Endometrium (tissue), 2 donors: ENCODE results near the gene ASCC3.
"Not testable (repeated sequence)": the region's sequence is repeated elsewhere in the genome, so short reads cannot be mapped to it uniquely, and the experiment has no call there.

Source experiments
- FAIRE-seq: peaks from 2 replicates; lab custom pipeline; 2012; peaks lifted over from hg19 to GRCh38; lab: Jason Lieb, UNC
- donor health status: control.
- donor health status: control.

ASCC3 gene

DNA sequence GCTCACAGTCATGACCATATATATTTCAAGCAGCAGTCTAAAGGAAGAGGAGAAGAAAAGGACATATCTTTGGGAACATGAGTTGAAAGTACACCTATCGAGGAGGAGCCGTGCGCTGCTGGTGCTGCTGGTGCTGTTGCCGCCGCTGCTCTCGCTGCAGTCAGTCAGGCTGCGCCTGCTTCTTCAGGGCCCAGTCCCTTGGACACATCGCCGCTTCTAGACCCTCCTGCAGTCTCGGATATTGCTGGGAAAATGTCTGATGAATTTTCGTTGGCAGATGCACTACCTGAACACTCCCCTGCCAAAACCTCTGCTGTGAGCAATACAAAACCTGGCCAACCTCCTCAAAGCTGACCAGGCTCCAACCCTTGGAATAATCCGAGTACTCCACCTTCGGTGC lies 8.2 kb upstream of the ASCC3 start:
- FAIRE-seq: no peak

DNA sequence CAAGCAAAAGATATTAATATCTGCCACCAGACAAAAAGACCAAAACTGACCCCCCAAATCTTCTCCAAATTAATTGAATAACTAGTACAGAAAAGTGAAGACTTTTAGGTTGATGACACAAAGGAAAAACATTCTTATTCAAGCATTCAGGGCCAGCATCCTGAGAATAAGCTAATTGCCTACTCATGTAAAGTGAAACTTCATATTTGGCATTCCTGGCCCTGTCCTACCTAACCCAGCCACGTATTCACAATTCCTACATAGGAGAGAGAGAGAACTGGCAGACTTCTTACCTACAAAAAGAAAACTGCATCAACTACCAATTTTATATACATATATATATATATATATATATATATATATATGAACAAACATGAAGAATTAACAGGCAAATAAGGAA lies 4.9 kb upstream of the ASCC3 start:
- no peak for FAIRE-seq

DNA sequence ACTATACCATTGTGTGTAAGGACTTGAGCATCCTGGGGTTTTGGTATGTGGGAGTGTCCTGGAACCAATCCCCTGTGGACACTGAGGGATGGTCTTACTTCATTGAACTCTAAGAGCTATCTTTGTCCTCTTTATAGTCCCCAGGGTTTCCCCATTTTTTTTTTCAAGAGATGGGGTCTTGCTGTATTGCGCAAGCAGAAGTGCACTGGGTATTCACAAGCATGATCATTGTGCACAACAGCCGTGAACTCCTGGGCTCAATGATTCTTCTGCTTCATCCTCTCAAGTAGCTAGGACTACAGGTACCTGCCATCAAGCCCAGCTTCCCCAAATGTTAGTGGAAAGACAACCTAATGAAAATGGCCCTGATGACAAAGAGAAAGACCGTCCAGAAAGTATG lies 2.2 kb upstream of the ASCC3 start:
- FAIRE-seq: no peak

DNA sequence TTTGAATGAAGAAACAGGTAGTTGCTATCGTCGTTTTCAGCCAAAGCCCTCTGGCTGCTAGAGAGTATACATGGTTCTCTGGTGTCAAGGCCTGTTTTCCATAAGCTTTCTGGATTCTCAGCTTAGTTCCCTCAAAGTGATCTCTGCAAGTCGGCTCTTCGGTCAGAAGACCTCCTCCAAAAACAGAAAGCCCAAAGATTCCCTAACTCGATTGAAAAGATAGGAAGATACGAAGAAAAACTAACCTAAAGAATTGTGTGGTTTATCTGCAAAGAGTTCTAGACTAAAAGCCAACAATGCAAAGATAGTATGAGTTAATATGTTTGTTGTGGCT lies 545 bp upstream of the ASCC3 start:
- FAIRE-seq: no peak

DNA sequence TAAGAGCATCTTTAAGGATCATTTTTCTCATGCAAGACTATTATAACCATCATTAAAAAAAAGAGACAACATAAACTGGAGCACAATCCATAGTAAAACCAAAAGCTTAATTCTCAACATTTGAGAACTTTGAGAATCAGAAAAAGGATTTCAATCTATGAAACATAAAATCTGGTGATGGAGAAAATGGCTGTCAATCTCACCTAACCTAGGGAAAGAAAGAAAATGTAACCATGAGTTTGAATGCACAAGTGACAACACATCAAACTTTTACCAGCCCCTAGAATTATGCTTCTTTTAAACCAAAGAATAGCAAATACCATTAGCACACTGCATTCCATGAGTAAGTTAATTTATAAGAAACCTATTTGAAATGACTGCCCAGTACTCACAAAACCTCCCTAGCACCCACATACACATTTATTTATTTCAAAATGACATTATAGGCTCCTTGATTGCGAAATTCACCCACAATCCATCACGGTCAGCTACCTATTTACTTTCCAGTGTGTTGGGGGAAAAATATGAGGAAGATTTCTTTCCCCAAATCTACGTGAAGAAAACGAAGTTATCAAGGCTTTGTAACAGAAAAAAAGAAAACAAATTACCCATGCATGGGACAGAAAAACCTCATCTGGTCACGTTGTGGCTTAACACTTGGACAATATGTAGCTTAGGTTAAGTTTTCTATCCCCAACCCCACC lies 828 bp downstream of the ASCC3 start:
- no peak for FAIRE-seq

DNA sequence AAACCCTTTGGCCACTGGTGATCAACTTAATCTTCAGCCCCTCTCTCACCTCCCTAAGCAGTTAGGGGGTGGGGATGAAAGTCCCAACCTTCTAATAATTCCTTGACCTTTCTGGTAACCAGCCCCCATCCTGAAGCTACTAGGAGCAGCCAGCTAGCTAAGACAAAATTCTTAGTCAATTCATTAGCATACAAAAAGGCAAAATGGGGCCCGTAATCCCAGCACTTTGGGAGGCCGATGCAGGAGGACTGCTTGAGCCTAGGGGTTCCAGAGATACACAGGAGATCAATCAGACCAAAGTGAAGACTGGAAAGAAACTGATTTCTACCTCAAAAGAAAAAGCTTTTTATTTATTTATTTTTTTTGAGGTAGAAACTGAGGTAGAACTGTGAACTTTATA lies 1.8 kb downstream of the ASCC3 start:
- no peak for FAIRE-seq

DNA sequence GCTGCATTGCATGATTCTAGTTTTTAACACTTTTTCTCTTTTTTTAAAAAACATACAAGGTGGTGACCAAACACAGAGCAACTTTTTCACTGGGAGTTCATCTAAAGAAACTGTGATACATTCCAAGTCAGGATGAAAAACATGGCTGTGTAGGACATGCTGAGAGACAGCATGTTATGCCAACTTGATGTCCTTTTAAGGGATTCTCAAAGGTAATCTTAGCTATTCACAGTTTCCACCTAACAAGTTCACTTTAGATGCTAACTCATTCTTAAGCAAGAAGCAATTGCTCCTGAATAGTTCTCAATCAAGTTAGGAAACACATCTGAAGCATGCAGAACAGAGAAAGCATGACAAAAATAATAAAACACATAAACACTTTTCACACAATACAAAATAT lies 3.3 kb downstream of the ASCC3 start:
- no peak for FAIRE-seq

DNA sequence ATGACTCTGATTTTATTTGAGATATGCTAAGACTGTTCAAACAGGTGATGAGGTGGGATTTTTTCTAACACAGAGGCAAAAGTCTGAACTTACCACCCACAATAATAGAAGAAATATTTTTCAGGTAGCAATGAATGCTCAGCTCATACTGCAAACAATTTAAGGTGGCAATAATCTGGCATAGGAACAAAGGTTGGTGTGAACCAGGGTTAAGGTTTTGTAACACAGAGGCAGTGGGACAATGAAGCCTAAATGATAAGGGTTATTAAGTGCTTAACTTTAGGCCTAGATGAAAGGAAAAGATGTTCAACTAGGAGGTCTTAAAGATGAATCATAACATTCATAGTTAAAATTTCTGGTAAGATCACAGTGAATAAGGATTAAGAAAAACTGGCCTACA lies 4.9 kb downstream of the ASCC3 start:
- FAIRE-seq: no peak

DNA sequence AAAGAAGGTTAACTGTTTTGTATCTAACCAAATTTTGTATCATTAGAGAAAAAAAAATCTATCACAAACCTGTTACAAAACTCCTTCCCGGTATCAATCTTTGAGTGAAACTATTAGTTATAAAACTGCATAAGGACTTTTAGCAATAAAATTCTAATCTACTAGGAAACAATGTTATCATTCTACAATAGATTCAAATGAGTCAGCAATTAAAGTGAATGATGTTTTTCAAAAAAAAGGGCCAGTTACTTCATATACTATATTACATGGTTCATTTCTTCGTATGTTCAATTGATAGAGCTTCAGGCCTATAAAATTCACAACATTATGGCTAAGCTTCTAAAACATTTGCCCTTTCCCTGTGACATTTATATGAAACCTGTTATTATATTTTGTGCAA lies 15.6 kb downstream of the ASCC3 start:
- FAIRE-seq: no peak

DNA sequence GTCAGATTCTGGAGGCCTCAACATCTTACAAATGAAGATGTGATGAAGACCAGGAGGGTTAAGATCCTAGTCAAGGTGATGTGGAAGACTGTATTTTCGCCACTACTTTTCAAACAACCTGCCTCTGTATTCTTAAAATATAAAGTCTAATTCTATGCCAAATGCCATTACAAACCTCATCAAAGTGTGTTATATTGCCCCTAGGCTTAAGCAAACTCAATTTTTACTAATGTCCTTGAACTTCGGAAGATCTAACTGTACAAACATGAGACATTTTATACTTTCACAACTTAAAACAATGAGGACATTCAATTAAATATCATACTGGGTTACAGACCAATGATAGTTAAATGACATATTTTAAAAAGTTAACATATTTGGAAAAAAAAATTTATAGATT lies 19.1 kb downstream of the ASCC3 start:
- no peak for FAIRE-seq

DNA sequence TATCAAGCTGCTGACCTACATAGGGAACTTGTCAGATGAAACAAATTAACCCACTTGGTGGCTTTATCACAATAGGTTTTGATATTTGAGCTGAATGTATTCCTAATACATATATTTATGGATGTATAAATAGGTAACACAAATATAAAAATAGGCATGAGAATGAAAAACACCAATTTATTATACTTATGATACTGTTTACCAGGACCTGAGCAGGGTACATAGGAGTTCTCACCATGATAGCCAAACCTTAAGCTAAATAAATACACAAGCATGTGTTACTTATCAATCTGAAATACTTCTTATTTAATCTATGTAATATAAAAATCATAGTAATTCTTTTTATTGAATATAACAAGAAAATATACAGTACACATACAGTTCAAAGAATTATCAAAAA lies 25.0 kb downstream of the ASCC3 start:
- FAIRE-seq: no peak

DNA sequence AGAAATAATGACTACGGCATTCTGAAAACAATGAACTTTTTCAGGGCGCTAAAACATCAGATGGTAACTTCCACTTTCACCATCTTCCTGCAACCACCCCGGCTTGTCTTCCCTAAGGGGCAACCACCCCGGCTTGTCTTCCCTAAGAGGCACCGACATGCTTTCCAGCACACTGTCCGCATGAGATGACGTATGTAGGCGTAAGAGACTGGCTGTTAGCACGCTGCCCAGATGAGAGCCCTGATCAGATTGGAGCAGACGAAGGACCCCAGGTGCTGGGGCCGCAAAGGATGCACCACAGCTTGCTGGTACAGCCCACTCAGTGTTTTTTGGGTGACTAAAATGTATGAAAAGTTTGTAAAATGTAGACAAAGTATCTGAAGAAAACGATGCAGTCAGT lies 29.3 kb downstream of the ASCC3 start:
- no peak for FAIRE-seq

DNA sequence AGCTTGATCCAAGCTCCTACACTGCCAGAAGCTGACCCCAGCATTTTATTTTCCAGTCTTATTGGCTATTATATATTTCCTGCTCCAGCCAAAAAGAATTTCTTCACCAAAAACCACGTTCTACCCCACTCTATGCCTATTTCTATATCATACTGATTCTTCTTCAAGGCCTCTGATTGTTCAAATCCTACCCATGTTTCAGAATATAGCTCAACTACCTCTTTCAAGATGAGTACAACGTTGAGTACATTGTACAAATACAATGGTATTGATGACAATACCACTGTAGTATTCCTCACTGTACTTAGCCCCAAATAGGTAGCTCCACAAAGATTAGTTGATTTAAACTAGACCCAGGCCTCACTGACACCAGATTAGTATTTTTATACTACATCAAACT lies 31.0 kb downstream of the ASCC3 start:
- no peak for FAIRE-seq

DNA sequence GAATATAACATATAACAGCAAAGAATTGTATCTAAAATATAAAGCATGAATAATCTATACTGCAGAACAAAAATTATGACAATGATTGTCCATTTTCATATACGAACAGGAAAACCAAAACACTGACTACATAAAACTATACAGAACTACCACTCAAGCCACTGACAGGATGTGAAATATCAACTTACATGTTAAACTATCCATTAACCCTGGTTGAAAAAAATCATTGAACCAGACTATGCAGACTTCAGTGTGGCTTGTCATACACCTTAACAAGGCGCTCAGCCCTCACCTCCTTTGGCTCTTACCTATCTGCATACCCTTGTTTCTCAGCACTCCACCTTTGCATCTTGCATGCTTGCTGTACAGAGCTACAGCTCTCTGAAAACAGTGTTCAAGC lies 34.9 kb downstream of the ASCC3 start:
- no peak for FAIRE-seq

DNA sequence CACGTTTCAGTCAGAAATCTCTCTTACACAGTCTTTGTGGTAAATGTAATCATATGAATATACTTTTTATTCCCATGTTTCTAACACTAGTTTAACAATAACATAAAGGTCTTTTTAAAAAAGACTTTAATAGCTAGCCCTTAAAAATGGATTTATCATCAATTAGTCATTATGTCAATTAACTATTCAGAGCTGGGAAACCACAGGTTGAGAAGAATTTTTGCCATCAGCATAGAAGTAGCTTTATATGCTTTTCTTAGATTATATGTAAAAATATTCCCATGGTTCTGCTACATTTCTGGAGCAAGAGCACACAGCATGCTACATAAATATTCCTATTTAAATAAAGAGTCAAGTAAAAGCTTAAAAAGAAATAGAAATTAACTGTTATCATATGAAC lies 35.5 kb downstream of the ASCC3 start:
- no peak for FAIRE-seq

DNA sequence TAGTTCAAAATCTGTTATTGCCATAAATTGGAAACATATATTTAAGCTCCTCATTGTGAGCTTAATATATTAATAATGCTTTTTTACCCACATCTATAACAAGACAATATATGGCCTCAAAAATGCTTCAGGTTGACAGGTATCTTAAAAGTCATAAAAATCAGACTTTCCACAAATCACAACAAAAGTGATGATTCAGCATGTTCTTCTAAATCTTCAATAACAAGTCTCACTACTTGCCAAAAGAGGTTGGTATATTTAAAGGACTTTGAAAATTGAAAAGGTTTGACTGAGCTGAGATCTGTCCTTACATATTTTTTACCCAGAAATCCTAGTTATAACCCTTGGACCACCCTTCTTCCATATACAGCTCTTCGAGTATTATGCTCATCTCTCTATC lies 41.7 kb downstream of the ASCC3 start:
- FAIRE-seq: no peak

DNA sequence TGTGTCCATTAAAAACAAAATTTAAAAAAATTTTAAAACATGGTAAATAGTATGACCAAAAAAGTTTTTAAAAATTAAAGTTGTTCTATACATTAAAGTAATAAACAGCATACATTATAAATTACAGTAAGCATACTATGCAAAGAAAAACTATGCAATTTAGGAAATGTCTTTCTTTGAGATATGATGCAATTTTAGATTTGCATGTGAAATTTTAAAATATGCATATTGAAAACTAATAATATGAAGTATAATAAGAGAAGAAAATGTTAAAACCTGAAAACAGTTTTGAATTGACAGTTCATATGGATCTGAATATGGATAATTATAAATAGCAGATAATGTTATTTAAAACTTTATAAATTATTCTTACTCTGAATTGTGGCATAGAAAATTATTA lies 43.1 kb downstream of the ASCC3 start:
- FAIRE-seq: peak; percentile 70

DNA sequence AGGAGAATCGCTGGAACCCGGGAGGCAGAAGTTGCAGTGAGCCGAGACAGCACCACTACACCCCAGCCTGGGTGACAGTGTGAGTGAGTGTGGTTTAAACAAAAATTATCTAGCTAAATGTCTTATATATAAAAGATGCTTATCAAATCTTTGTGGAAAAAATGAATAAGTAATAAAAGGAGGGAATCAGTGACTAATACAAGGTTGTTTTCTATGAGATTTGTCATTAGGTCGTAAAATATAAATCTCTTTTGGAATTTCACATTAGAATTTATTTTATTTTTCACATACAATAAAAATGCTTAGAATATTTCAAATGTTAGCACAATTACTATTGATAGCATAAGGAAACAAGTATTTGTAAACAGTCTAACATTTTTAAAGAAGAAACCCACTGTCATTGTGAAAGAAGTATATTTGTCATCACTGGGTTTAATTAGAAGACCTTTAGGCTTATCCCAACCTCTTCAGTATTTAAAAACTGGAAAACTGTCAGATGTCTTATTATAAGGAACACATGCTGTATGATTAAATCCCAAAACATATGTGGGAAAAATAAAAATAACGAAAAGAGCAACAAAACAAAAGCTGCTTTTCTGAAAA lies 47.1 kb downstream of the ASCC3 start:
- peak; percentile 94 for FAIRE-seq

DNA sequence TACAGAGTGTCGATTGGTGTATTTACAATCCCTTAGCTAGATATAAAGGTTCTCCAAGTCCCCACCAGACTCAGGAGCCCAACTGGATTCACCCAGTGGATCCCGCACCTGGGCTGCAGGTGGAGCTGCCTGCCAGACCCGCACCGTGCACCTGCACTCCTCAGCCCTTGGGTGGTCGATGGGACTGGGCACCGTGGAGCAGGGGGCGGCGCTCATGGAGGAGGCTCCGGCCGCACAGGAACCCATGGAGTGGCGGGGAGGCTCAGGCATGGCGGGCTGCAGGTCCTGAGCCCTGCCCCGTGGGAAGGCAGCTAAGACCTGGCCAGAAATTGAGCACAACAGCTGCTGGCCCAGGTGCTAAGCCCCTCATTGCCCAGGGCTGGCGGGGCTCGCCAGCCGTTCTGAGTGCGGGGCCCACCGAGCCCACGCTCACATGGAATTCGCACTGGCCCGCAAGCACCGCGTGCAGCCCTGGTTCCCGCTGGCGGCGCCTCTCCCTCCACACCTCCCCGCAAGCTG lies 52.0 kb downstream of the ASCC3 start:
- FAIRE-seq: not testable (repeated sequence)

DNA sequence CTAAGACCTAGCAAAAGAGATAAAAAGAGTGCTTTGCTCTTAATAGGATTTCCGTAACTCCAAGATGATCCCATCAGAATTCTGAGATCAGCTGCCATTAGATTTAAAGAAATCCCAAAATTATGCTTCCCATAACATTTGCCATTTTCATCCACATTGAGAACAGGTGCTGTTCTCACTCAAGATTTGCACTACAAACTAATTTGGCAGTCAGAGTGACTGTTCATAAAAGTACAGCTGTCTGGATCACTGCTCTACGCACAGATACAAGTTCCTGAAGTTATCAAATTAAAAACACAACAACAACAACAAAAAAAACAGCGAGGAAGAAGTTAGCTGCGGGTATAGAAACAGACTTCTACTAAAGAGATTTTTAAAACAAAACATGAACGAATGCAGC lies 58.1 kb downstream of the ASCC3 start:
- FAIRE-seq: no peak

DNA sequence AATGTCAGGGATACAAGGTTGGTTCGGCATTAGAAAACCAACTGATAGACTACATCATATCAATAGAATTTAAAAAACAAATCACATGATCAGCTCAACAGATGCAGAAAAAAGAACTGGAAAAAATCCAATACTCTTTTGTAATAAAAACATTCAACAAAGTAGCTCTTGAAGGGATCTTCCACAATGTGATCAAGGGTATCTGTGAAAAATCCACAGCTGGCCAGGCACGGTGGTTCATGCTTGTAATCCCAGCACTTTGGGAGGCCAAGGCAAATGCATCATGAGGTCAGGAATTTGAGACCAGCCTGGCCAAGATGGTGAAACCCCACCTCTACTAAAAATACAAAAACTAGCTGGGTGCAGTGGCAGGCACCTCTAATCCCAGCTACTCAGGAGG lies 63.1 kb downstream of the ASCC3 start:
- no peak for FAIRE-seq

DNA sequence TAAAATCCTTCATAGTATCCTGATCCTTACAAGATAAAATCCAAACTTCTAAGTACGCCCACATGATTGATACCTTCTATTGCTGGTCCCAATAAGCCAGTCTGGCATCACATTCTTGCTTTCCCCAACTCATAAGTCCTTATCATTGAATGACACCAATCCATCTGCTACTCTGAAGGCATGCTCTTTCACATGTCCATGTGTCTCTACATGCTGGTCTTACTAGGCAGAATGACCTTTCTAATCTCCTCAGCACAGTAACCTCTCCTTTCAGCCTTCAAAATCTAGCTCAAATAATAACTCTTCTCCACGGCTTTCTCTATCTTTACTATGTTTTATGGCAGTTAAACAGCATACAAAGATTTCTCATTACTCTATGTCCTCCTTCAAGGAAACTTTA lies 71.1 kb downstream of the ASCC3 start:
- FAIRE-seq: no peak

DNA sequence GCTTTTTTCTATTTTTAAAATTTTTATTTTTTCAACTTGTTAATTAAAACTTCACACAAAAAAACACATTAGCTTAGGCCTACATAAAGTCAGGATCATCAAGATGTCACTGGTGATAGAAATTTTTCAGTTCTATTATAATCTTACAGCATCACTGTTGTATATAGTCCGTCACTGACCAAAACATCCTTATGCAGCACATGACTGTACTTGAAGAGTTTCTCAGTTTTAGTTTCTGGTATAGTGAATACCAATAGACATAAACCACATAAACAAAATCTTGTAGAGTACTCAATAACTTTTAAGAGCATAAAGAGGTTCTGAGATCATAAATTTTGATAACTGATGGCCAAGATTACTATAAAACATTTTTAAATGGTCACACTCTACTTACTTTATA lies 71.8 kb downstream of the ASCC3 start:
- FAIRE-seq: no peak

DNA sequence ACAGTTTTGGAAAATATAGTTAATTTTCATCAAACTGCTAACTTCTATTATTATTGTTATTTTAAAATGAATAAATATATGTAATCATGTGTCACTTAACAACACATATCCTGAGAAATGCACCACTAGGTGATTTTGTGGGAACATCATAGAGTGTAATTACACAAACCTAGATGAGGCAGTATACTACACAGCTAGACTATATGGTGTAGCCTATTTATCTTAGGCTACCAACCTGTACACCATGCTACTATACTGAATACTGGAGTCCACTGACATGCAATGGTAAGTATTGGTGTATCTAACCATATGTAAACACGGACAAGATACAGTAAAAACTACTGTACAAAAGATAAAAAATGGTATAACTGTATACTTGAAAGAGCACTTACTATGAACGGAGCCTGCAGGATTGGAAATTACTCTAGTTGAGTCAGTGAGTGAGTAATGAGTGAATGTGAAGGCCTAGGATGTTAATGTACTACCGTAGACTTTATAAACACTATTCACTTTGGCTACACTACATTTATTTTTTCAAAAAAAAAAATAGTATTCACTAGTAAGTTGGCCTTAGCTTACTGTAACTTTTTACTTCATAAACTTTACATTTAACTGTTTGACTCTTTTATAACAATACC lies 72.4 kb downstream of the ASCC3 start:
- no peak for FAIRE-seq
